ENCODE data around the gene TMIGD1.

TMIGD1 gene

GRCh38 chr17:30278032-30278431, 55.8 kb downstream of the TMIGD1 start:
- DNase-seq: peak; percentile 9

DNA sequence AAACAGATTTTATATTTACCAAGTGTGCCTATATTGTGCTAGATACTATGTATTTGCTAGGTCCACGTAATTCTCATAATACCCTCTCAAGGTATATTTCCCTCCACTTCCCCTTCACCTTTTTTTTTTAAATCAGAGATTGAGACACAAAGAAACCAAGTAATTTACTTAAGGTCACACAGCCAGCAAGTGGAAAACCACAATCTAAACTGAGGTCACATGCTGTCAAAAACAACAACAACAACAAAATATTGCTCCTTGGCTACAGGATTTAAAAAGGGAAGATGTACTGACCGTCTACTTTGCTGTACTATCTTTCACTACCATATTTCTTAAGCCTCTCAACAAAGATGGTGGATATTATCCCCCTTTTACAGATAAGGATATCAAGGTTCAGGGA, 57.9 kb downstream of the TMIGD1 start:
- no peak for DNase-seq

- DNase-seq: no peak
Observed at GRCh38 chr17:30274887-30275286, 59.0 kb downstream of the TMIGD1 start.

- peak; percentile 22 for DNase-seq
Observed at GRCh38 chr17:30273373-30273772, 60.5 kb downstream of the TMIGD1 start.

- no peak for DNase-seq
Observed at GRCh38 chr17:30271102-30271501, 62.8 kb downstream of the TMIGD1 start.

DNA sequence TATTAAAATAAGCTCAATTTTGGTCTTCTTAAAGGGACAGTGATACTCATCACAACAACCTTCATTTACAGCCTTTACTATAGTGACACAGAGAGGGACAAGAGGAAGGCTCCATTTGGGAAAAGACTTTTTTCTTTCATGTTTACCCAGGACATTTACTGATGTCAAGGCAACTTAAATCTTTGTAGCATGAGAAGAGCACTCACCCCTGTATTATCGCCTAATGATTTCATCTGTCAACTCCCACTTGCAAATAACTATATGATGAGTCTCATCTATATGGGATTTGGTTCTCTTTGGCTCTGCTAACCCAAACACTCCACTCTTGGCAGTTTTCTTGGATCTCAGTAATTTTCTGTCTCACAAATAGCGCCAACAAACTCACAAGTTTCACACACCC, 66.2 kb downstream of the TMIGD1 start:
- DNase-seq: no peak

Data from fibroblast of upper back skin (primary cell).